Brain microvascular endothelial cell (primary cell): Measurements from ENCODE around the gene HEXD.
A peak's percentile ranks its signal among the peaks of the same experiment; 100 is the strongest.
"Not testable (repeated sequence)": the region's sequence is repeated elsewhere in the genome, so short reads cannot be mapped to it uniquely, and the experiment has no call there.

Experiments
- DNase-seq: peaks from one replicate; pipeline ENCODE4 v3.0.0-alpha.2; 2020
- H3K27ac ChIP-seq: fragments of 250-450 bp; sonication (Bioruptor Pico); 2 replicates; pipeline ENCODE4 v1.5.1; 2020; ENCODE audit warnings: mild to moderate bottlenecking, moderate library complexity
- H3K27me3 ChIP-seq: fragments of 250-450 bp; sonication (Bioruptor Pico); replicated peaks from 2 replicates; pipeline ENCODE4 v1.5.1; 2020; ENCODE audit warnings: mild to moderate bottlenecking
- H3K36me3 ChIP-seq: fragments of 250-450 bp; sonication (Bioruptor Pico); replicated peaks from 2 replicates; pipeline ENCODE4 v1.5.1; 2020; ENCODE audit warnings: mild to moderate bottlenecking
- H3K4me3 ChIP-seq: 2 replicates; pipeline ENCODE4 v1.5.1; 2011; ENCODE audit warnings: low read depth, mild to moderate bottlenecking, control low read depth, low read length, moderate library complexity
- CTCF ChIP-seq: IDR thresholded peaks from 2 replicates; pipeline ENCODE4 v1.5.1; 2011; ENCODE audit warnings: low read depth, mild to moderate bottlenecking, moderate library complexity, low read length, control low read depth, inconsistent platforms; ENCODE audit errors: missing control alignments
- in situ Hi-C: cut with HindIII; loops from 2 replicates; pipeline ENCODE4 v1.10.0; 2017; ENCODE audit warnings: low sequenced_read_pairs, low pct_ligation_motif_present

Gene HEXD

GRCh38 chr17:82458179-82458884 lies 40.2 kb downstream of the HEXD start, which contains the start of gene NARF:
NARF (plus strand) TSS chr17:82458741; CDS start chr17:82458804, 63 bp downstream.
- Histone ChIP-seq H3K4me3 (peak within 1 kb of the TSS; percentile 78), H3K27ac (peak within 1 kb of the TSS; percentile 98), H3K27me3 (no peaks in the 10 kb centered on the region), H3K36me3 (peaks cover 13% of the 10 kb centered on the region)
- peak; percentile 97 for DNase-seq
- TF ChIP-seq CTCF = no peak
- in situ Hi-C loops = no loop called here

GRCh38 chr17:82458885-82459424 lies 40.8 kb downstream of the HEXD start:
- DNase-seq = peak; percentile 30
- peak overlapping the region; percentile 98 for H3K27ac ChIP-seq
- H3K36me3 ChIP-seq = peaks cover 17% of the 10 kb centered on the region
- TF ChIP-seq CTCF = no peak
- H3K4me3 ChIP-seq = peak overlapping the region; percentile 78
- H3K27me3 ChIP-seq = no peaks in the 10 kb centered on the region
- in situ Hi-C loops = no loop called here

GRCh38 chr17:82459936-82460335 lies 41.8 kb downstream of the HEXD start:
- DNase-seq, H3K4me3 ChIP-seq, H3K27me3 ChIP-seq, in situ Hi-C loops, H3K27ac ChIP-seq: not testable (repeated sequence)
- H3K36me3 ChIP-seq = peaks cover 26% of the 10 kb centered on the region

- TF ChIP-seq CTCF = no peak
- no peak for DNase-seq
- peaks cover 36% of the 10 kb centered on the region for H3K36me3 ChIP-seq
- no peak overlapping the region for H3K27ac ChIP-seq
- in situ Hi-C loops = no loop called here
- H3K4me3 ChIP-seq = no peak overlapping the region
- no peaks in the 10 kb centered on the region for H3K27me3 ChIP-seq
Measured at GRCh38 chr17:82461827-82462524, 43.8 kb downstream of the HEXD start.

- peaks cover 36% of the 10 kb centered on the region for H3K36me3 ChIP-seq
- TF ChIP-seq CTCF = no peak
- H3K27me3 ChIP-seq = no peaks in the 10 kb centered on the region
- no peak overlapping the region for H3K27ac ChIP-seq
- DNase-seq = no peak
- in situ Hi-C loops = no loop called here
- H3K4me3 ChIP-seq = no peak overlapping the region
Measured at GRCh38 chr17:82463391-82463790, 45.2 kb downstream of the HEXD start.

GRCh38 chr17:82463925-82464566 lies 45.9 kb downstream of the HEXD start:
- no peak for DNase-seq
- Histone ChIP-seq H3K4me3 (no peak overlapping the region), H3K27me3 (no peaks in the 10 kb centered on the region), H3K36me3 (peaks cover 39% of the 10 kb centered on the region), H3K27ac (no peak overlapping the region)
- TF ChIP-seq CTCF = no peak
- in situ Hi-C loops = no loop called here
